T-cell (primary cell): Measurements from ENCODE around the gene LRP1. TPM values are rescaled to one million over a fixed set of nuclear protein-coding genes. Genes with fewer than 3 reads are reported as not detected.

Experiments used
- ATAC-seq, 4 experiments: fragments of 200-7000 bp in 3 of 4; fragments of 150-1000 bp in 1 of 4; cut with Tn5 transposase; replicated peaks in 1 of 4; 1 replicate in 3 of 4; 2 replicates in 1 of 4; pipeline ENCODE4 v1.10.0; 2021; ENCODE audit warnings: moderate library complexity in 3 of 4, mild to moderate bottlenecking in 2 of 4, moderate number of reproducible peaks in 1 of 4
- CTCF ChIA-PET, 2 donors: fragments of 300-600 bp; sonication (Branson Sonifier 250); formaldehyde crosslinking; loops; one replicate each; lab custom pipeline; 2022; ENCODE audit warnings: antibody characterized with exemption in 2 of 2; lab: Charles Lee
- POLR2A ChIA-PET, 2 donors: fragments of 300-600 bp; sonication (Branson Sonifier 250); formaldehyde crosslinking; loops; one replicate each; lab custom pipeline; 2022; ENCODE audit warnings: antibody characterized with exemption in 2 of 2; lab: Charles Lee
- DNase-seq, 35 experiments: peaks; one replicate each; pipeline versions ENCODE4 v3.0.0 to v3.0.0-alpha.2; 2013 to 2023
- H3K27ac ChIP-seq: one replicate; pipeline ENCODE4 v1.5.1; 2013; ENCODE audit warnings: low read length
- H3K27me3 ChIP-seq, 2 experiments: replicated peaks in 1 of 2; 1 replicate in 1 of 2; 2 replicates in 1 of 2; pipeline versions ENCODE4 v1.6.1 to v1.7.0; 2013; ENCODE audit warnings: low read length in 1 of 2, mixed read lengths in 1 of 2; ENCODE audit not compliant: control insufficient read depth in 2 of 2, insufficient read depth in 2 of 2; ENCODE audit errors: extremely low read depth in 1 of 2
- H3K36me3 ChIP-seq, 2 donors: 1 replicate in 1 of 2; 2 replicates in 1 of 2; pipeline versions ENCODE4 v1.6.1 to v1.7.0; 2013; ENCODE audit warnings: low read length in 1 of 2; ENCODE audit not compliant: control insufficient read depth in 2 of 2, insufficient read depth in 1 of 2; ENCODE audit errors: extremely low read depth in 1 of 2
- H3K4me1 ChIP-seq, 2 experiments: 1 replicate in 1 of 2; 2 replicates in 1 of 2; pipeline versions ENCODE4 v1.6.1 to v1.7.0; 2013; ENCODE audit warnings: low read length in 2 of 2, mixed read lengths in 1 of 2; ENCODE audit not compliant: insufficient read depth in 2 of 2, control insufficient read depth in 1 of 2; ENCODE audit errors: extremely low read depth in 1 of 2
- H3K4me3 ChIP-seq, 2 donors: 1 replicate in 1 of 2; 2 replicates in 1 of 2; pipeline versions ENCODE4 v1.5.1 to v1.7.0; 2013; ENCODE audit warnings: mild to moderate bottlenecking in 2 of 2, low read length in 1 of 2, moderate library complexity in 1 of 2; ENCODE audit not compliant: control insufficient read depth in 1 of 2; ENCODE audit errors: extremely low read depth in 1 of 2
- H3K9me3 ChIP-seq: 2 replicates; pipeline ENCODE4 v1.7.0; 2013
- H3K27ac Mint-ChIP-seq, 2 donors: one replicate each; pipeline ENCODE4 v1.8.0; 2020 to 2021; ENCODE audit warnings: mild to moderate bottlenecking in 2 of 2, mixed read lengths in 2 of 2
- H3K27me3 Mint-ChIP-seq, 2 donors: one replicate each; pipeline ENCODE4 v1.8.0; 2021 to 2022; ENCODE audit warnings: mixed read lengths in 2 of 2
- H3K36me3 Mint-ChIP-seq: one replicate; pipeline ENCODE4 v1.8.0; 2021; ENCODE audit warnings: mixed read lengths
- H3K4me1 Mint-ChIP-seq, 3 donors: one replicate each; pipeline ENCODE4 v1.8.0; 2020 to 2022; ENCODE audit warnings: mixed read lengths in 3 of 3, mild to moderate bottlenecking in 1 of 3
- H3K4me3 Mint-ChIP-seq, 3 donors: one replicate each; pipeline ENCODE4 v1.8.0; 2020 to 2022; ENCODE audit warnings: mild to moderate bottlenecking in 3 of 3, mixed read lengths in 3 of 3, moderate library complexity in 3 of 3
- H3K9me3 Mint-ChIP-seq, 3 donors: one replicate each; pipeline ENCODE4 v1.8.0; 2020 to 2022; ENCODE audit warnings: mixed read lengths in 3 of 3
- WGBS: methylation state at CpG from one replicate; pipeline ENCODE4 v1.1.5; 2013; ENCODE audit warnings: missing lambda C conversion rate; ENCODE audit not compliant: insufficient coverage; 5-methylcytosine and 5-hydroxymethylcytosine counted together
- total RNA-seq, 35 experiments: library from RNA in 6 of 35; stranded (reverse) in 6 of 35; fragments of 120-200 nt in 1 of 35; gene quantifications; one replicate each; pipeline versions ENCODE4 v1.2.1 to v1.2.4 and lab custom pipeline; 2013 to 2026

The LRP1 gene
- total RNA-seq, 5 donors from 2014 or later (not counting 1 experiment from before 2014, with no cell fraction given), result 5.9 to 8.1 (median 7.7) TPM

DNA sequence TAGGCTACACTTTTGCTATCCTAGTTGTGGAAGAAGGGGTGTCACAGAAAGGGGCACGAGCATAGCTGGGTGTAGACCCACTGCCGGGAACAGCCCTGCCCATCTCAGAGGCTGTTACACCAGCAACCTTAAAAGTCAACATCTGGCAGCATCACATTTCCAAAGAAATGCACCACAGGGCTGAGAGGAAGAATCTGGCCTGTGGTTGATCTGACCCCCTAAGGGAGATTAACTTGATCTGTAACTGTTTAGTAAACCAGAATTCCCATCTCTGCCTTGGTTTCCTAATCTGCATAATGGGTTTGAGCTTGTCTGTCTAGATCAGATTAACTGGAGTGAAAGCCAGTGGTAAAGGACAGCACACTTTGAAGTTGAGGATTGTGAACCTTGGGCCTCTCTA lies 17.8 kb downstream of the LRP1 start:
- H3K4me3 Mint-ChIP-seq, result no peak overlapping the region
- ChIA-PET POLR2A (no interaction called here), CTCF (interaction anchor here in 1 of 2 donors (0.5 kb wide), 1 partner anchor 118 kb away, joined by 5 read pairs; no protein-coding TSS in a partner anchor)
- peaks cover 7 to 8% (median 8%) of the 10 kb centered on the region in 3 donors for H3K4me1 Mint-ChIP-seq
- peaks cover 0 to 9% of the 10 kb centered on the region in 2 experiments for H3K27me3 ChIP-seq
- no peaks in the 10 kb centered on the region for H3K36me3 ChIP-seq
- DNase-seq, result no peak
- ATAC-seq, result no peak
- H3K4me3 ChIP-seq, result no peak overlapping the region
- H3K36me3 Mint-ChIP-seq, result peaks cover 11% of the 10 kb centered on the region
- no peaks in the 10 kb centered on the region for H3K27me3 Mint-ChIP-seq
- no peaks in the 10 kb centered on the region for H3K9me3 Mint-ChIP-seq
- no peak overlapping the region for H3K27ac Mint-ChIP-seq
- H3K4me1 ChIP-seq, result peaks cover 0 to 11% of the 10 kb centered on the region in 2 experiments
- no peak overlapping the region for H3K27ac ChIP-seq
- no peaks in the 10 kb centered on the region for H3K9me3 ChIP-seq
- WGBS, result no CpG with 5 or more reads among the region's 2 CpGs

DNA sequence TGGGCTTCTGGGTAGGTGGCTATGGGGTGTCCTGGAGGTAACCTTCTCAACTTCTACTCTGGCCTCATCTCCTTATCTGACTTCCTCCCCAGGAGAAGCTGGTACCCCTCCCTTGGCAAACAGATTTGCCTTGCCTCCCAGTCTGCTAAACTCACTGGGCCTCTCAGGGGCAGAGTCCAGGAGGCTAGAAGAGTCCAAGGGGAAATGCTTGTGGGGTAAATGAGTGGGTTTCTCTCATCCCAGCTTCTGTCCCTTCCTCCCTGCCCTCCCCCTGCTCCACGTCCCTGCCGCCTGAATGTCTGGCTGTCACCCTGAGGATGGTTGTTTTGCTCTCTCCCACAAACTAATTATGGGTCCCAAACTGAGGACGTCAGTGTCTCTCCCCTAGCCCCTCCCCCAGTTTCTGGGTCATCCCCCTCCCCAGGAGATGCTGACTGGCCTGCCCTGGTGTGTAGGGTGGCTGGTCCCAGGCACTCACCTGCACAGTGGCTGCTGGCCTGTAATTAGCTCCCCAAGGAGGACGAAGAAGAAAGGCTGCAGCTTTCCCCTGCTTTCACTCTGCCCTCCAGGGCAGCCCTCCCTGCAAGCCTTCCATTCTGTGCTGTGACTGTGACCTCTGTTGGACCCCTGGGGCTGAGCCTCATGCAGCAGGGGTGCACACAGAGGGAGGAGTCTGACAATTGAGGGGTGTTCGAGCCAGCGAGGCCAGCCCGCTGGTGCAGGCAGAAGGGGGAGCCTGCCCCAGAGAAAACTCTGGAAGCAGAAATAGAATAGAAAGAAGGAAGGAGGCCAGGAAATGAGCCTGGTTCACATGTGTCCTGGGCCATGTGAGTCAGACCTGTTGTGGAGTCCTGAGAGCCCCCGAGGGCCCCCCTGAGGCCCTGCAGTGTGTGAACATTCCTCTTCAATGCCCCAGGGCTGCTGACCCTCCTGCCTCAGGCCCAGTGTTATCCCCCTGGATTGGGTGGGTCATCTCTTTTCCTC lies 19.0 kb downstream of the LRP1 start, which contains the start of gene LRP1-AS:
Gene LRP1-AS (minus strand): TSS at position 659 of the 984 bp plus-strand sequence.
- no peaks in the 10 kb centered on the region for H3K9me3 Mint-ChIP-seq
- no peaks in the 10 kb centered on the region for H3K27me3 Mint-ChIP-seq
- POLR2A ChIA-PET, result no interaction called here
- no peak for ATAC-seq
- H3K27ac Mint-ChIP-seq, result no peak within 1 kb of the TSS
- CTCF ChIA-PET, result interaction anchor here (0.6 kb wide), 2 partner anchors 129 to 568 kb away, joined by 3 to 4 read pairs; no protein-coding TSS in a partner anchor
- H3K9me3 ChIP-seq, result no peaks in the 10 kb centered on the region
- DNase-seq, result no peak
- H3K4me1 ChIP-seq, result peaks cover 0 to 11% of the 10 kb centered on the region in 2 experiments
- H3K36me3 Mint-ChIP-seq, result peaks cover 11% of the 10 kb centered on the region
- WGBS, result 97% methylated on average over 3 of the region's 8 CpGs
- H3K4me3 Mint-ChIP-seq, result no peak within 1 kb of the TSS
- H3K36me3 ChIP-seq, result no peaks in the 10 kb centered on the region
- peaks cover 0 to 6% of the 10 kb centered on the region in 2 experiments for H3K27me3 ChIP-seq
- H3K4me1 Mint-ChIP-seq, result peaks cover 7 to 8% (median 8%) of the 10 kb centered on the region in 3 donors
- H3K4me3 ChIP-seq, result no peak within 1 kb of the TSS
- H3K27ac ChIP-seq, result no peak within 1 kb of the TSS

DNA sequence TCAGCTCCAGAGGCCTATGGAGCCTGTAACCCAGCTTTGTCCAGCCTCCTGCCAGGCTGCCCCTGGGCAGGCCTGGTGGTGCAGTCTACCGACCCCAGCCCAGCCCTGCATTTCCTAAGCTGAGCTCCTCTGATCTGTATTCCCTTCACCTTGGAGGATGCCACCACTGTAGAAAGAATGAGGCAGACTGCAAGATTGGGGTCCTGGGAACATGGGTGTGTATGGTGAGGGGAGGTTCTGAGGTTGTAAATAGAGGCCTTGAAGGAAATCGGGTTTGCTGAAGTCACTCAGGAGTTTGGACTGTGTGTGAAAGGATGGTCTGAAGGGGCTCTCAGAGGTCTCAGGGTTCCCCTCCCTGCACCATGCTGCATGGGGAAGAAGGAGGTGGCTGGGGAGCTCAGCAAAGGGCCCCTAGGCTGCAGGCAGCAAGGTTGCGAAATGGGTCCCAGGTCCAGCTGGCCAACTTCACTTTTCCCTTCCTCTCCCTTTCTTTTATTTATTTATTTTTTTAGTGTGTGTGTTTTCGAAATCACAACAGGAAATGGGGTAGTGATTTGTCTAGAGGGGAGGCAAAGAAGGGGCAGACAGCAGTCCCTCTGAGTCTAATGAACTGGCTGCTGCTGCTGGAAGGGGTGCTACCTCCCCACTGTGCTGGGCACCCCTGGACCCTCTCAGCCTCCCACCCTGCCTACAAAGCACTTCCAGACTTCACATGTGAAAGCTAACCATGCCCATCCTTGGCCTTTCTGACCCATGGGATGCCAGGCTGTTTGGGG lies 20.4 kb downstream of the LRP1 start:
- H3K4me3 ChIP-seq, result no peak overlapping the region
- ChIA-PET CTCF (interaction anchor here in 1 of 2 donors (0.5 kb wide), 1 partner anchor 102 kb away, joined by 9 read pairs; no protein-coding TSS in a partner anchor), POLR2A (no interaction called here)
- H3K4me1 ChIP-seq, result peaks cover 0 to under 1% of the 10 kb centered on the region in 2 experiments
- Mint-ChIP-seq H3K36me3 (peaks cover 11% of the 10 kb centered on the region), H3K27me3 (no peaks in the 10 kb centered on the region), H3K27ac (no peak overlapping the region), H3K4me1 (peaks cover 0 to 2% (median 0%) of the 10 kb centered on the region in 3 donors), H3K4me3 (no peak overlapping the region), H3K9me3 (no peaks in the 10 kb centered on the region)
- no peaks in the 10 kb centered on the region for H3K9me3 ChIP-seq
- peaks cover 0 to 4% of the 10 kb centered on the region in 2 experiments for H3K27me3 ChIP-seq
- H3K36me3 ChIP-seq, result no peaks in the 10 kb centered on the region
- 92% methylated on average over 2 of the region's 4 CpGs for WGBS
- H3K27ac ChIP-seq, result no peak overlapping the region
- ATAC-seq (no peak), DNase-seq (no peak)

GRCh38 chr12:57149245-57149900 lies 21.1 kb downstream of the LRP1 start:
- Histone ChIP-seq H3K27ac (no peak overlapping the region), H3K9me3 (no peaks in the 10 kb centered on the region), H3K4me3 (no peak overlapping the region), H3K36me3 (no peaks in the 10 kb centered on the region), H3K27me3 (peaks cover 0 to 3% of the 10 kb centered on the region in 2 experiments), H3K4me1 (no peaks in the 10 kb centered on the region)
- POLR2A ChIA-PET, result no interaction called here
- DNase-seq (no peak), ATAC-seq (no peak)
- WGBS, result 72% methylated on average over 6 of the region's 13 CpGs
- H3K4me3 Mint-ChIP-seq, result no peak overlapping the region
- H3K27me3 Mint-ChIP-seq, result no peaks in the 10 kb centered on the region
- CTCF ChIA-PET, result interaction anchor here (0.5 to 0.7 kb wide), 2 partner anchors 9 to 101 kb away, joined by 4 to 9 read pairs; no protein-coding TSS in a partner anchor
- H3K4me1 Mint-ChIP-seq, result no peaks in the 10 kb centered on the region
- H3K36me3 Mint-ChIP-seq, result peaks cover 11% of the 10 kb centered on the region
- H3K27ac Mint-ChIP-seq, result no peak overlapping the region
- no peaks in the 10 kb centered on the region for H3K9me3 Mint-ChIP-seq

GRCh38 chr12:57150400-57151000 lies 22.2 kb downstream of the LRP1 start:
- Mint-ChIP-seq H3K9me3 (no peaks in the 10 kb centered on the region), H3K36me3 (peaks cover 6% of the 10 kb centered on the region), H3K4me1 (no peaks in the 10 kb centered on the region), H3K27me3 (no peaks in the 10 kb centered on the region), H3K4me3 (no peak overlapping the region), H3K27ac (no peak overlapping the region)
- DNase-seq (no peak), ATAC-seq (no peak)
- H3K4me1 ChIP-seq, result no peaks in the 10 kb centered on the region
- no peak overlapping the region for H3K27ac ChIP-seq
- peaks cover 0 to 3% of the 10 kb centered on the region in 2 experiments for H3K27me3 ChIP-seq
- H3K4me3 ChIP-seq, result no peak overlapping the region
- whole genome bisulfite sequencing, result 83% methylated on average over 4 of the region's 6 CpGs
- no peaks in the 10 kb centered on the region for H3K9me3 ChIP-seq
- CTCF ChIA-PET, result no interaction called here
- no peaks in the 10 kb centered on the region for H3K36me3 ChIP-seq
- POLR2A ChIA-PET, result no interaction called here
